GM12865 (cell line): Measurements from ENCODE around the gene FGD1.

Experiments used
- DNase-seq: peaks from one replicate; pipeline ENCODE4 v3.0.0; 2010; ENCODE audit warnings: low read depth
- H3K4me3 ChIP-seq: 2 replicates; pipeline ENCODE4 v1.5.1; 2011; ENCODE audit warnings: mild to moderate bottlenecking, low read depth, low read length, control low read depth
- CTCF ChIP-seq: IDR thresholded peaks from 2 replicates; pipeline ENCODE4 v1.5.1; 2011; ENCODE audit warnings: low read length, control low read depth, low read depth, inconsistent platforms; ENCODE audit not compliant: insufficient read depth; ENCODE audit errors: missing control alignments

FGD1 gene

GRCh38 chrX:54452920-54453319 lies 43.1 kb downstream of the FGD1 start:
- no peak overlapping the region for H3K4me3 ChIP-seq
- peak; percentile 8 for DNase-seq
- no peak for TF ChIP-seq CTCF

- DNase-seq, result no peak
- no peak for TF ChIP-seq CTCF
- no peak overlapping the region for H3K4me3 ChIP-seq
These were observed 46.1 kb downstream of the FGD1 start for GRCh38 chrX:54449929-54450328.

GRCh38 chrX:54447461-54447860 lies 48.6 kb downstream of the FGD1 start:
- H3K4me3 ChIP-seq, result no peak overlapping the region
- TF ChIP-seq CTCF, result peak; percentile 6
- DNase-seq, result no peak

GRCh38 chrX:54446084-54446483 lies 50.0 kb downstream of the FGD1 start:
- no peak for DNase-seq
- H3K4me3 ChIP-seq, result no peak overlapping the region
- no peak for TF ChIP-seq CTCF

- no peak for TF ChIP-seq CTCF
- DNase-seq, result no peak
- no peak overlapping the region for H3K4me3 ChIP-seq
These were observed 51.3 kb downstream of the FGD1 start for GRCh38 chrX:54444752-54445151.

GRCh38 chrX:54442790-54443189 lies 53.2 kb downstream of the FGD1 start:
- no peak for DNase-seq
- no peak for TF ChIP-seq CTCF
- H3K4me3 ChIP-seq, result no peak overlapping the region
